ENCODE measurements around the gene UTP15.

UTP15 gene

DNA sequence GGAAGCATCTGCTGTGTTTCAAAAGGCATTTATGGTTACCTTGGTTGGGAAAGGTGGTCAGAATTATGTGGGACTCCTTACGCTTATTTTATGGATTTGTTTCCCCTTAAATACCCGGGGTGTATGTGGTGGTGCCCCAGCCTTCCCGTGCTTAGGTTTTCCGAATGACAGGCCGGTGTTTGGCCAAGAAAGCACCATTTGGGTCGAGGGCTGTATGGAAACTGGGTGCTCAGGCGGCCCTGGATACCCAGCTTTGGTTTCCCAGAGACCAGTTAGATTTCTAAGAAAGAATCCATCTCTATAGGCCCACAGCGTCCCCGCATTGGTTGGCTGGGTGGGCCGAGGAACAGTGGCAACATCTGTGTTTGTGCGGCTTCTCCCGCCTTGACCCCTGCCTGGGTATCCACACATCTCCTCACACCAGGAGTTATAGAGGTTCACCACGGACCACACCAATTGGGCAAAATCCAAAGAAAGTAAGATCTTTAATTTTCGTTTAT lies 61.3 kb downstream of the UTP15 start:
- peaks cover 7 to 12% of the 10 kb centered on the region in 2 experiments for H3K4me1 ChIP-seq (ENCODE audit: control insufficient read depth in 1 of 2, insufficient read depth in 1 of 2, low read depth in 1 of 2, low read length in 1 of 2)
- no peaks in the 10 kb centered on the region for H3K36me3 ChIP-seq
- H3K27me3 ChIP-seq = peaks cover 79% of the 10 kb centered on the region
- no peaks in the 10 kb centered on the region for H3K9me3 ChIP-seq
- no peak overlapping the region for H3K4me3 ChIP-seq (ENCODE audit: low read depth in 1 of 2, low read length in 1 of 2)
- H3K27ac ChIP-seq = no peak overlapping the region
- no peak for TF ChIP-seq CTCF (IDR thresholded peaks at IDR 0.05)

- H3K4me3 ChIP-seq (ENCODE audit: low read depth in 1 of 2, low read length in 1 of 2) = no peak overlapping the region
- peaks cover 68% of the 10 kb centered on the region for H3K27me3 ChIP-seq
- no peak for TF ChIP-seq CTCF (IDR thresholded peaks at IDR 0.05)
- no peaks in the 10 kb centered on the region for H3K9me3 ChIP-seq
- H3K27ac ChIP-seq = no peak overlapping the region
- peaks cover 7 to 12% of the 10 kb centered on the region in 2 experiments for H3K4me1 ChIP-seq (ENCODE audit: control insufficient read depth in 1 of 2, insufficient read depth in 1 of 2, low read depth in 1 of 2, low read length in 1 of 2)
- no peaks in the 10 kb centered on the region for H3K36me3 ChIP-seq
Observed at GRCh38 chr5:73629456-73629855, 63.9 kb downstream of the UTP15 start.

- H3K36me3 ChIP-seq = no peaks in the 10 kb centered on the region
- no peaks in the 10 kb centered on the region for H3K9me3 ChIP-seq
- peaks cover 55% of the 10 kb centered on the region for H3K27me3 ChIP-seq
- no peak overlapping the region for H3K27ac ChIP-seq
- no peak for TF ChIP-seq CTCF (IDR thresholded peaks at IDR 0.05)
- peaks cover 7 to 8% of the 10 kb centered on the region in 2 experiments for H3K4me1 ChIP-seq (ENCODE audit: control insufficient read depth in 1 of 2, insufficient read depth in 1 of 2, low read depth in 1 of 2, low read length in 1 of 2)
- H3K4me3 ChIP-seq (ENCODE audit: low read depth in 1 of 2, low read length in 1 of 2) = no peak overlapping the region
Observed at GRCh38 chr5:73630765-73631164, 65.2 kb downstream of the UTP15 start.

GRCh38 chr5:73631500-73631899 lies 66.0 kb downstream of the UTP15 start:
- Histone ChIP-seq H3K4me3 (ENCODE audit: low read depth in 1 of 2, low read length in 1 of 2) (no peak overlapping the region), H3K27me3 (peaks cover 47% of the 10 kb centered on the region), H3K36me3 (no peaks in the 10 kb centered on the region), H3K9me3 (no peaks in the 10 kb centered on the region), H3K27ac (no peak overlapping the region), H3K4me1 (ENCODE audit: control insufficient read depth in 1 of 2, insufficient read depth in 1 of 2, low read depth in 1 of 2, low read length in 1 of 2) (peaks cover 2% of the 10 kb centered on the region in 2 experiments)
- TF ChIP-seq CTCF (IDR thresholded peaks at IDR 0.05) = no peak

Measured in neutrophil (primary cell).